Measurements from ENCODE around the gene CCDC59.

DNA sequence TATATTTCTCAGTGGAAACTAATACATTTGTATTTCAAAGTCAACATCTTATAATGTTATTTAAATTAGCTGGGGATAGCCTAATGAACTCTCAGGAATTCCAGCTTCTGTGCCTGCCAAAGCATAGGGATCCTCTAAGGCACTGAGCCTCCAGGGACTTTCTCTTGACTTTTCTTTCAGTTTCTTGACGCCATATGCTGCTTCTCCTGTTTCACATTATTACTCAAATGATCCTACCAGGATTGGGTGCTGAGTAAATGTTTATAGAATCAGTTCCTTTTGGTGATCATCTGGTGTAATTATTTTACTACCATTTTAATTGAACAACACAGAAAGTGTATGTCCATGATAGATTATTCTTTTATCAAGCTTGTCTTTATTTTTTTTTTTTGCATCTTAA lies 8.0 kb upstream of the CCDC59 start:
- TF ChIP-seq CTCF (IDR thresholded peaks at IDR 0.05) = no peak
- TF ChIP-seq POLR2A (IDR thresholded peaks at IDR 0.05) = no peak
- TF ChIP-seq EP300 (IDR thresholded peaks at IDR 0.05) = no peak
- no peak for TF ChIP-seq POLR2AphosphoS5 (IDR thresholded peaks at IDR 0.05)
